Activated CD8-positive, alpha-beta memory T cell treated with anti-CD3 and anti-CD28 coated beads, Interleukin-2, amount 50 U/mL, for 1 hour (primary cell): ENCODE data around the gene CASP2.
A peak's percentile ranks its signal among the peaks of the same experiment; 100 is the strongest.

Source experiments
- DNase-seq: peaks from one replicate; pipeline ENCODE4 v3.0.0-alpha.2; 2020; ENCODE audit errors: extremely low read depth

CASP2 gene

DNA sequence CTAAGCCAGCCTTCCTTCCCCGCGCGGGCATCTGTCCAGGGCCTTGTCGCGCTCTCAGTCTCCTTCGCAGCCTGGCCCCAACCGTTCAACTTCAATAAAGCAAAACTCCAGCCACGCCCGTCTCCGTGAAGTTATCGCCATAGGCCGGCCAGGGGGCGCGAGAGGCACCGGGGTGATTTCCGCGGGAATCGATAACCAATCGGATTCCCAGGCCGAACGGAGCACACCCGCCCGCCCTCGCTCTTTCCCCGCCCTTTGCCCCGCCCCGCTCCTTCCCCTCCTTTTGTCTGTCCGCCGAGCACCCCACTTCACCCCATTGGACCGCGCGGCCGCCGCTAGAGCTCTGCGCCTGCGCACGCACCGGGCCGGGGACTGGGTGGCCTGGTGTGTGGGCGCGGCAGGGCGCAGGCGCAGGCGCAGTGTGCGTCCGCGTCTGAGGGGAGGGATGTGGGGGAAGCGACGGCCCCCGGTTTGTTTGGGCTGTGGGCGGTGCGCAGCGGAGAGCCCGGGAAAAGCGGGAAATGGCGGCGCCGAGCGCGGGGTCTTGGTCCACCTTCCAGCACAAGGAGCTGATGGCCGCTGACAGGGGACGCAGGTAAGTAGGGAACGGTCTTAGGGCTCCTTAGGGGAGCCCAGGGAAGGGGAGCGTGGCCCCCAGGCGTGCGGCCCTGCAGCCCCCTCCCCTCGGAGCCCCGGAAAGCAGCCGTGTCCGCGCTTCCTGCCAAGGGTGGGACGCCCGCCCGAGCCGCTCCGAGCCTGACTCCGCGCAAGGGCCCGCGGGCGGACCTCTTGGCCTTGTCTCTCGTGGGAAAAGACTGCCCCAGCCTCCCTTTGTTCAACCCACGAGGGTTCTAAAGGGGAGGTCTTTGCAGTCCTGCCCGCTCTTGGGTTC lies at the start of gene CASP2:
Gene CASP2 (plus strand): TSS at position 417 of the 892 bp plus-strand sequence. CDS start 105 bp downstream, at position 522.
- DNase-seq, result peak; percentile 98

DNA sequence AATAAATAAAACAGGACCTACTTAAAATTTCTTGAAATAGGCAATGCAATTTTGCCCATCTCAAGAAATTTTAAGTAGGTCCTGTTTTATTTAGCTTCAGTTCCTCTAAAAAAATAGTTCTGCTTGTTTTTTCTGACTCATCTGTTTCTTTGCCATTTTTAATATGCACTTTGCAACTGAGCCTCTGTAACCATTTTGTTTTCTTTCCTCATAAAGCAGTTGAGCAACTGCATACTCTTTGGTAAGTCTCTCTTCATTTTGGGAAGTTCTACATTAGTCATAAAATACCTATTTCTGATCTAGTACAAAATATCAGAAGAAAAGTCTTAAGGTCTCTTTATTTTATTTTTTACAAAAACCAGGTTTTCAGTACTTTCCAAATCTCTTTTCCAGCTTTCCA lies 48.3 kb upstream of the CASP2 start:
- DNase-seq, result no peak

DNA sequence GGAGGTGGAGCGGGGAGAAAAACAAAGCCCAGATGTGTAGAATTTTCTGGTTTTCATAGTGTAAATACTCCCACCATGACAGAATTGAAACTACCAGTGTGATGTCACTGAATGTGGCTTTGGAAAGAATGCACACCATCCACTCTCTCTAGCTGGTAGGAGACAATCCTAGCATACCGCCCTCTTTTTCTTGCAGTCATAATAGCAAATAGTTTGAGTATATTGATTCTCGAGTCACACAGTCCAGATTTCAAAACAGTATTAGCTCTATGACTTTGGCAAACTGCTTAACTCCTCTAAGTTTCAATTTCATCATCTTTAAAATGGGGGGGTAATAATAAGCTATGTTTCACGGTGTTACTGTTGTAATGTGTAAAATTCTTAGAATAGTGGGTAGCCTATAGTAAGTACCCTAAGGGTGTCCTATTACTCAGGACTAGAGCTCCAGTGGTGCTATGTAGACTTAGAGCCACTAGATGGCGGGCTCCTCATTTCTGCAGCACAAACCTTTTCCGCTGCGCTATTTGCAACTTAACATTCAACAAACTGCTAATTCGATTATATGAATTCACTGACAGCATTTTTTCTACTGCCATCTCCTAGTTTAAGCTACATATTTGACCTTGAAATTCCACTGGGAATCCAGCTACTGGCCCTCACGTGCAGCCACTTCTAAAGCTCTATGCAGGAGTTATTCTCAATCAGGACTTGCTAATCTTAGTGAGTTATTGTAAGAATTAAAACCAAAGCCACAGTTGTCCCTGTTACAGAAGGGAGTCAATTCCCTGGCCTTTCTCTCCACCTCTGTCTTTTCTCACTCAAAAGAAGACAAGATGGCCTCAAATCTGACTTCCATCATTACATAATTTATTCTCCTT lies 47.6 kb upstream of the CASP2 start:
- peak; percentile 45 for DNase-seq

DNA sequence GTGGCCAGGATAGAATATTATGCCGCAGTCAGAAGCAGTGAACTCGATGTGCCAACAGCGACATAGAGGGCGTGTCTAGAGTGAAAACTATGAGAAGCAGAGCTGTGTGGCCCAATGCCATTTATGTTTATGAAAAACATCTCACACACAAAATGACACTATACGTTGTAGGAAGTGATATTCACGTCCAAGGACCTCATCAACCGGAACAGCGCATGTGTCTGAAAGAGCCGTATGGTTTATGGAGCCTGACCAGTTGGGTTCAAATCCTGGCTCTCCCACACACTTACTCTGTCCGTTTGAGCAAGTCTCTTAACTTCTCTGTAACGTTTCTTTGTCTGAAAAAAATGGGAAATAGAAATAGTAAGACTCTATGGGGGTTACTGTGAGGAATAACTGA lies 45.8 kb upstream of the CASP2 start:
- DNase-seq, result no peak

GRCh38 chr7:143243111-143243510 lies 45.0 kb upstream of the CASP2 start:
- no peak for DNase-seq

DNA sequence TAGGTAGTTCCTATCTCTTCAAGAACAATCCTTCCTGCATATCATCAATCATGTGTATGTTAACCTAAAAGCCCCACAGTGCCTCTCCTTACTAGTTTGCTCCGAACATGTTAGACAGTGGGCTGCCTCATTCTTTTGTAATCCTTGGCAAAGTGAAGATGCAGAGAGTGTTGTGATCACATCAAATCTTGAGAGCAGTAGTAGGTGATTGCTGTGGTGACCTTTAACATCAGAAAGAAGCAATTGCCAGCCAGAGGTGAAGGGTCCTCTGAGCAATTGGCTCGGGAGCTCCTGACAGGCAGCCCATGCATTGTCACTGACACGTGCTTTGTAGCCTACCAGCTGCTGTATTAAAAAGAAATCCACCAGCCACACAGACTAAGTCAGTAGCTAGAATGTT lies 44.5 kb upstream of the CASP2 start:
- no peak for DNase-seq

GRCh38 chr7:143244321-143244720 lies 43.8 kb upstream of the CASP2 start:
- DNase-seq, result no peak

- DNase-seq, result no peak
Observed at GRCh38 chr7:143245123-143245522, 43.0 kb upstream of the CASP2 start.

DNA sequence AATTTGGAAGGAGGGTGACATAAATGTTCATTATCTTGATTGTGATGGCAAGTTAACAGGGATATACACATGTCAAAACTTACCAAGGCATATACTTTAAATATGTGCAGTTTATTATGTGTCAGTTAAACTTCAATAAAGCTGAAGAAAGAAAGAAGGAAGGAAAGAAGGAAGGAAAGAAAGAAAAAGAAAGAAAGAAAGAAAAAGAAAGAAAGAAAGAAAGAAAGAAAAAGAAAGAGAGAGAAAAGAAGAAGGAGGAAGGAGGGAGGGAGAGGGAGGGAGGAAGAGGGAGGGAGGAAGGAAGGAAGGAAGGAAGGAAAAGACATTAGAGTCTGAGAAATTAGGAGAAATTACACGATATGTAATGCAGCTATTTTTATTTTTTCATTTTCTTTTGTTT lies 40.8 kb upstream of the CASP2 start:
- DNase-seq, result no peak

GRCh38 chr7:143248761-143249354 lies 39.3 kb upstream of the CASP2 start:
- no peak for DNase-seq

- DNase-seq, result no peak
Observed at GRCh38 chr7:143250199-143250598, 38.0 kb upstream of the CASP2 start.

DNA sequence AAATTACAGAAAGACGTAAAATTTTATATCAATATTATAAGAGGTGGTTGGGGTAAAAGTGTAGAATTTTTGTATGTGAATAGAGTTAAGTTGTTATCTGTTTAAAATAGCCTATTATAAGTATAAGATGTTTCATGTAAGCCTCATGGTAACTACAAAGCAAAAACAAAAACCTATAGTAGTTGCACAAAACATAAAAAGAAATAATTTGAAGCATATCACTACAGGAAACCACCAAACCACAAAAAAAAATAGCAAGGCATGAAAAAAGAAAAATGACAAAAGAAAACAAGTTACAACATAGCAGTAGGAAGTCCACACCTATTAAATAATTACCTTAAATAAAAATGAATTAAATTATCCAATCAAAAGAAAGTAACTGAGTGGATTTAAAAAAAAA lies 37.3 kb upstream of the CASP2 start:
- DNase-seq, result no peak

DNA sequence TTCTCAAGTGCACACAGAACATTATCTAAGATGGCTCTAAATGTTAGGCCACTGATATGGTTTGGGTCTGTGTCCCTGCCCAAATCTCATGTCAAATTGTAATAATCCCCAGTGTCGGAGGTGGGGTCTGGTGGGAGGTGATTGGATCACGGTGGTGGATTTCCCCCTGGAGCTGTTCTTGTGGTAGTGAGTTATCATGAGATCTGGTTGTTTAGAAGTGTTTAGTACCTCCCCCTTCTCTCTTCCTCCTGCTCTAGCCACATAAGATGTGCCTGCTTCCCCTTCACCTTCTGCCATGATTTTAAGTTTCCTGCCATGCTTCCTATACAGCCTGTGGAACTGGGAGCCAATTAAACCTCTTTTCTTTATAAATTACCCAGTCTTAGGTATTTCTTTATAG lies 36.1 kb upstream of the CASP2 start:
- no peak for DNase-seq

- no peak for DNase-seq
Observed at GRCh38 chr7:143255564-143255963, 32.6 kb upstream of the CASP2 start.

GRCh38 chr7:143256325-143256724 lies 31.8 kb upstream of the CASP2 start:
- DNase-seq, result no peak

DNA sequence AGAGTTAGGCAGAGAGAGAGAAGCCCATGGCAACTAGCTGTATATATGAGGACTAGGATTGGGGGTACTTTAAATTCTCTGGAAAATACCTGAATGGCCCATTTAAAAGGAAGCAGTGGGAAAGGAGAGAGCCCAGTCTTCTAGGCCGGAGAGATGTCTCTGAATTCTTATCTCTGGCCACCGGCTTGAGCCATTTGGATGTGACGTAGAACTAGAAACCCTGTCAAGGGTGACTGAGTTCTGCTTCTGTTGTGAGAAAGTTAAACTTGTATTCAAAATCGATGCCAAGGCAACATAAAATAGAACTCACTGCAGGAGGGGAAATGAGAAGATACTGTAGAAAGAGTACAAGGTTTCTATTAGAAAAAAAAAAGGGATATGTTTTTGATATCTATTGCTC lies 31.2 kb upstream of the CASP2 start:
- no peak for DNase-seq

DNA sequence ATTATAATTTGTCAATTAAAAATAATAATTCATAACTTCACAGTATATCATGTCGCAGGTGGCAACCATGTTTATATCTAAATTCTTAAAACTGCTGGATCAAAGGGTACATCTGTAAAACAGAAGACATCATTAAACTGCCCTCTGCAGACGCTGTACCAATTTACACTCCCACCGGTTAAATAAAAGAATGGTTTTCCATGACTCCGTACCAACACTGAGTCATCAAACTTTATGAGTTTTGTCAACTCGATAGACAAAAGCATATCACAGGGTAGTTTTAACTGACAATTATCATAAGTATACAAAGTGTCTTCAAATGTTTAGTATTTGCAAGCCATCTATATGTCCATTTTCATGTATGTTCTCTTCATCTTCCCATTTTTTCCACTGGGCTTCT lies 30.6 kb upstream of the CASP2 start:
- DNase-seq, result no peak

GRCh38 chr7:143258831-143259230 lies 29.3 kb upstream of the CASP2 start:
- DNase-seq, result no peak

GRCh38 chr7:143259765-143260164 lies 28.4 kb upstream of the CASP2 start:
- DNase-seq, result no peak

- no peak for DNase-seq
Observed at GRCh38 chr7:143261901-143262300, 26.2 kb upstream of the CASP2 start.

DNA sequence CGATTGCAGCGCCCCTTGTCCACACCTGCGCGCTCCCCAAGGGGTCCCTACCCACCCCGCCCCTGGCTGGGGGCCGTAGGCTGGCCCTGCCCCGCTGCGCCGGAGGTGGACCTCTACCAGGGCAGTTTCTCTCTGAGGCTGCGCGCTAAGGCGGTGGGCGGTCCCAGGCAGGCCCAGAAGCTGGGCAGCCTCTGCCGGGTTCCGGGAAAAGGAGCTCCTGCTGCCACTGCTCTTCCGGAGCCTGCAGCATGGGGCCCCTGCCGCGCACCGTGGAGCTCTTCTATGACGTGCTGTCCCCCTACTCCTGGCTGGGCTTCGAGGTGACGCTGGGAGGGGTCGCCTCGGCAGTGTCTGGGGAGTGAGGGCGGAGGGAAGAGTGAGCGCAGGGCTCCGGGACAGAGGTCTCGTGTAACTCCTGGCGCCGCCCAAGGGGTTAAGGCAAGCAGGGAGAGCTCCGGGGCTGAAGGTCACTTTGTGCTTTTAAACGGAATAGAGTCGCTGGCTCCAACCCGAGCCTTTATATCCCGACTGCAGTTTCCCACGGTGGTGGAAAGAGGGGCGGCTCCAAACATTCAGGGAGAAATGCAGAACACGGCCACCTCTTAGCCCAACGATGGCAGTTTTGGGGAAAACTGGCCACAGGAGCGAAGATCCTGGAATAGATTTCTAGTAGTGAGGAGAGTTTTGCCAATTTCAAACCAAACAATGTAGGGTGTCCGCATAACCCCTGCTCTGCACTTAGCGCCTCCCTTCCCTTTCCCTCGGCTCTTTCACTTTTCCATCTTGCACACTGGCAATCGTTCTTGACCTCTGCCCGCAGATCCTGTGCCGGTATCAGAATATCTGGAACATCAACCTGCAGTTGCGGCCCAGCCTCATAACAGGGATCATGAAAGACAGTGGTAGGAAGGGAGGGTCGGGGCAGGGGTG lies 24.6 kb upstream of the CASP2 start, which contains the start of gene GSTK1:
Gene GSTK1 (plus strand): TSS at position 176 of the 930 bp plus-strand sequence. CDS start 73 bp downstream, at position 249.
- peak; percentile 32 for DNase-seq
